ENCODE results near the gene SBNO2.

The SBNO2 gene

DNA sequence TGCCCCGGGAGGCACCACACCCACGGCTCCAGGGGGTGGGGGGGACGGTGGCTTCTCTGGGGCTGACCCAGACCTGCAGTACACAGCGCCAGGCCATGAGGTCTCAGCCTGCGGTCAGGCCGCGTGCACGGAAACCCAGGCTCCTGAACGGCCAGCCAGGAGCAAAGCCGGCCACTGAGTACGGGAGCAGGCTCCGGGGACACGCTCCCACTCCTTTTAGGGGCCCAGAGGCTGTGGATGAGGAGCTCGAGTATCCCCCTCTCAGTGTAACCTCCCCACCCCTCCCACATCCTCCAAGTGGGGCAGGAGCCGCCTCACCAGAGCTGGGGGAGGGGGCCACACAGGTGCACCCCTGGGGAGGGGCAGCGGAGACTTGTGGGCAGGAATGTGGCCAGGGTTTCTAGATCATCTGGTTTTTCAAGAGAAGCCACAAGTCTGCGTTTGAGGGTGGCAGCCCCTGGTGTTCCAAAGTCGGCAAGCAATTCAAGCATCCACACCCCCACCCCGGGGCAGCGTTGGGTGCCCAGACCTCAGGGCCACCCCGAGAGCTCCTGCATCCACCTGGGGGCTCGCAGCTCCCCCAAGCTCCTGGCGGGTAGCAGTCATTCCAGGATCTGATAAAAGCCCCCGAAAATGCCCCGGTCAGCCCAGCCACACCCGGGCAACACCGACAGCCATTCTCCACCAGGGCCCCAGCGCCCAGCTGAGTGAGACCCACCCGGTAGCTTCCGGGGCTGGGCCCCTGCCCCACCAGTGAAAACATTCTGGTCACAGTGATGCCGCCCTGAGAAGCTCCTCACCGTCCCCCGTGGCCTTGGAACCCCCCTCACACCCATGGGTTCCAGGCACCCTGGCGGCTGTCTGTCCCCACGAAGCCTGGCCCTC, 6.1 kb downstream of the SBNO2 start:
- WGBS, 2 experiments, result 91 to 93% methylated on average over 35 of the region's 35 CpGs
- no peaks in the 10 kb centered on the region for H3K27me3 ChIP-seq (ENCODE audit: control insufficient read depth, insufficient read depth, low read length, poor library complexity, severe bottlenecking)
- H3K4me1 ChIP-seq (ENCODE audit: control insufficient read depth, insufficient read depth, low read length), result peaks cover 29% of the 10 kb centered on the region
- H3K9me3 ChIP-seq (ENCODE audit: control insufficient read depth, low read length), result no peaks in the 10 kb centered on the region
- no peak overlapping the region for H3K27ac ChIP-seq (ENCODE audit: insufficient read depth, low read depth, low read length, poor library complexity, severe bottlenecking)
- no peak overlapping the region for H3K4me3 ChIP-seq (ENCODE audit: insufficient read depth, low read depth, low read length)
- no peaks in the 10 kb centered on the region for H3K36me3 ChIP-seq (ENCODE audit: control insufficient read depth, insufficient read depth, low read length)

GRCh38 chr19:1166872-1167573, 7.0 kb downstream of the SBNO2 start:
- Histone ChIP-seq H3K9me3 (ENCODE audit: control insufficient read depth, low read length) (no peaks in the 10 kb centered on the region), H3K4me3 (ENCODE audit: insufficient read depth, low read depth, low read length) (no peak overlapping the region), H3K27me3 (ENCODE audit: control insufficient read depth, insufficient read depth, low read length, poor library complexity, severe bottlenecking) (no peaks in the 10 kb centered on the region), H3K36me3 (ENCODE audit: control insufficient read depth, insufficient read depth, low read length) (no peaks in the 10 kb centered on the region), H3K27ac (ENCODE audit: insufficient read depth, low read depth, low read length, poor library complexity, severe bottlenecking) (no peak overlapping the region), H3K4me1 (ENCODE audit: control insufficient read depth, insufficient read depth, low read length) (peaks cover 23% of the 10 kb centered on the region)
- WGBS, 2 experiments, result 95% methylated on average over 33 of the region's 33 CpGs

- peaks cover 4% of the 10 kb centered on the region for H3K4me1 ChIP-seq (ENCODE audit: control insufficient read depth, insufficient read depth, low read length)
- H3K4me3 ChIP-seq (ENCODE audit: insufficient read depth, low read depth, low read length), result no peak overlapping the region
- 92 to 93% methylated on average over 21 of the region's 21 CpGs for WGBS, 2 experiments
- no peak overlapping the region for H3K27ac ChIP-seq (ENCODE audit: insufficient read depth, low read depth, low read length, poor library complexity, severe bottlenecking)
- no peaks in the 10 kb centered on the region for H3K36me3 ChIP-seq (ENCODE audit: control insufficient read depth, insufficient read depth, low read length)
- H3K27me3 ChIP-seq (ENCODE audit: control insufficient read depth, insufficient read depth, low read length, poor library complexity, severe bottlenecking), result no peaks in the 10 kb centered on the region
- no peaks in the 10 kb centered on the region for H3K9me3 ChIP-seq (ENCODE audit: control insufficient read depth, low read length)
Observed at GRCh38 chr19:1164684-1165531, 9.2 kb downstream of the SBNO2 start.

- Histone ChIP-seq H3K27ac (ENCODE audit: insufficient read depth, low read depth, low read length, poor library complexity, severe bottlenecking) (no peak overlapping the region), H3K4me3 (ENCODE audit: insufficient read depth, low read depth, low read length) (no peak overlapping the region), H3K36me3 (ENCODE audit: control insufficient read depth, insufficient read depth, low read length) (no peaks in the 10 kb centered on the region), H3K27me3 (ENCODE audit: control insufficient read depth, insufficient read depth, low read length, poor library complexity, severe bottlenecking) (no peaks in the 10 kb centered on the region), H3K4me1 (ENCODE audit: control insufficient read depth, insufficient read depth, low read length) (no peaks in the 10 kb centered on the region), H3K9me3 (ENCODE audit: control insufficient read depth, low read length) (no peaks in the 10 kb centered on the region)
- WGBS, 2 experiments, result 90 to 91% methylated on average over 18 to 19 of the region's 20 CpGs
Observed at GRCh38 chr19:1163934-1164683, 10.0 kb downstream of the SBNO2 start.

DNA sequence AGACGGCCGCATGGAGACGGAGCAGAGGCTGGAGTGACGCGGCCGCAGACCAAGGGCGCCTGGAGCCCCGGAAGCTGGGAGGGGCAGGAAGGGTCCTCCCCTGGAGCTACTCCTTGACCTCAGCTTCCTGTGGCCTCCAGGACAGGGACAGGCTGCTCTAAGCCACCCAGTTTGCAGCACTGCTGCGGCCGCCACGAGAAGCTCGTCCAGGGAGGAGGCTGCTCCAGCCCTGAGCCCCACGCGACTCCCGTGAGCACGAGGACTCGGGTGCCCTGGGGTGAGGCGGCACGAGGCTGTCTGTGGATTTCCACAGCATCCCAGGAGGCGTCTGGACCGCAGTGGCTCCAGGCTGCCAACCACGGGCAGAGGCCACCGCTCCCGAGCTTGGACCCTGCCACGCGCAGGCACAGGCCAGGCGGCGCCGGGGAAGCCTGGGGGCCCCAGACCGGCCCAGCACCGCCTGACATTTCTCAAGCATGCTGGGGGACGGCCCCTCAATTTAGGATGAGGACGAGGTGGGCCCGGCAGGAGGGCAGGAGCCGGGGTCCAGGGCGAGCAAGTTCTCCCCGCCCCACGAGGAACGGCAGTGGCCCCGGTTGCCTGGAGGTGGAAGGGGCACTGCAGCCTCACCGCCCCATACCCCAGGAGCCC, 10.7 kb downstream of the SBNO2 start:
- 94 to 95% methylated on average over 41 of the region's 41 CpGs for WGBS, 2 experiments
- H3K4me3 ChIP-seq (ENCODE audit: insufficient read depth, low read depth, low read length), result no peak overlapping the region
- H3K36me3 ChIP-seq (ENCODE audit: control insufficient read depth, insufficient read depth, low read length), result no peaks in the 10 kb centered on the region
- H3K4me1 ChIP-seq (ENCODE audit: control insufficient read depth, insufficient read depth, low read length), result no peaks in the 10 kb centered on the region
- H3K27me3 ChIP-seq (ENCODE audit: control insufficient read depth, insufficient read depth, low read length, poor library complexity, severe bottlenecking), result no peaks in the 10 kb centered on the region
- H3K27ac ChIP-seq (ENCODE audit: insufficient read depth, low read depth, low read length, poor library complexity, severe bottlenecking), result no peak overlapping the region
- no peaks in the 10 kb centered on the region for H3K9me3 ChIP-seq (ENCODE audit: control insufficient read depth, low read length)

- Histone ChIP-seq H3K27ac (ENCODE audit: insufficient read depth, low read depth, low read length, poor library complexity, severe bottlenecking) (no peak overlapping the region), H3K4me1 (ENCODE audit: control insufficient read depth, insufficient read depth, low read length) (no peaks in the 10 kb centered on the region), H3K36me3 (ENCODE audit: control insufficient read depth, insufficient read depth, low read length) (no peaks in the 10 kb centered on the region), H3K27me3 (ENCODE audit: control insufficient read depth, insufficient read depth, low read length, poor library complexity, severe bottlenecking) (no peaks in the 10 kb centered on the region), H3K9me3 (ENCODE audit: control insufficient read depth, low read length) (no peaks in the 10 kb centered on the region), H3K4me3 (ENCODE audit: insufficient read depth, low read depth, low read length) (no peak overlapping the region)
- 92% methylated on average over 26 of the region's 26 CpGs for WGBS, 2 experiments
Observed at GRCh38 chr19:1162404-1163282, 11.4 kb downstream of the SBNO2 start.

- Histone ChIP-seq H3K27me3 (ENCODE audit: control insufficient read depth, insufficient read depth, low read length, poor library complexity, severe bottlenecking) (no peaks in the 10 kb centered on the region), H3K9me3 (ENCODE audit: control insufficient read depth, low read length) (no peaks in the 10 kb centered on the region), H3K4me1 (ENCODE audit: control insufficient read depth, insufficient read depth, low read length) (no peaks in the 10 kb centered on the region), H3K4me3 (ENCODE audit: insufficient read depth, low read depth, low read length) (no peak overlapping the region), H3K36me3 (ENCODE audit: control insufficient read depth, insufficient read depth, low read length) (no peaks in the 10 kb centered on the region), H3K27ac (ENCODE audit: insufficient read depth, low read depth, low read length, poor library complexity, severe bottlenecking) (no peak overlapping the region)
- 51 to 52% methylated on average over 17 to 18 of the region's 18 CpGs for WGBS, 2 experiments
Observed at GRCh38 chr19:1161716-1162115, 12.4 kb downstream of the SBNO2 start.

- no peaks in the 10 kb centered on the region for H3K9me3 ChIP-seq (ENCODE audit: control insufficient read depth, low read length)
- WGBS, 2 experiments, result 93 to 96% methylated on average over 31 of the region's 31 CpGs
- H3K36me3 ChIP-seq (ENCODE audit: control insufficient read depth, insufficient read depth, low read length), result no peaks in the 10 kb centered on the region
- H3K27me3 ChIP-seq (ENCODE audit: control insufficient read depth, insufficient read depth, low read length, poor library complexity, severe bottlenecking), result no peaks in the 10 kb centered on the region
- H3K27ac ChIP-seq (ENCODE audit: insufficient read depth, low read depth, low read length, poor library complexity, severe bottlenecking), result no peak overlapping the region
- H3K4me1 ChIP-seq (ENCODE audit: control insufficient read depth, insufficient read depth, low read length), result peaks cover 11% of the 10 kb centered on the region
- H3K4me3 ChIP-seq (ENCODE audit: insufficient read depth, low read depth, low read length), result no peak overlapping the region
Observed at GRCh38 chr19:1159864-1160595, 14.0 kb downstream of the SBNO2 start.
